IPS-15b (cell line): ENCODE results near the gene RPS6KA3.

ENCODE experiments used
- H3K27me3 ChIP-seq: one replicate; pipeline ENCODE4 v1.6.1; 2013; ENCODE audit warnings: low read length; ENCODE audit not compliant: control insufficient read depth, insufficient read depth
- H3K36me3 ChIP-seq: one replicate; pipeline ENCODE4 v1.6.1; 2013; ENCODE audit warnings: low read length; ENCODE audit not compliant: control insufficient read depth, insufficient read depth
- H3K4me1 ChIP-seq: one replicate; pipeline ENCODE4 v1.6.1; 2013; ENCODE audit warnings: mild to moderate bottlenecking, low read length; ENCODE audit not compliant: control insufficient read depth, insufficient read depth
- H3K4me3 ChIP-seq: one replicate; pipeline ENCODE4 v1.5.1; 2013; ENCODE audit warnings: low read depth, low read length
- H3K9ac ChIP-seq: one replicate; pipeline ENCODE4 v1.6.1; 2013; ENCODE audit warnings: low read depth, mild to moderate bottlenecking, low read length
- H3K9me3 ChIP-seq: one replicate; pipeline ENCODE4 v1.6.1; 2013; ENCODE audit warnings: mild to moderate bottlenecking, low read length; ENCODE audit not compliant: control insufficient read depth, insufficient read depth

Gene RPS6KA3

GRCh38 chrX:20266810-20267606, at the start of gene RPS6KA3:
Gene RPS6KA3 (minus strand): TSS chrX:20266909. CDS start chrX:20266632, 277 bp downstream.
- Histone ChIP-seq H3K4me3 (peak within 1 kb of the TSS; percentile 76), H3K27me3 (peaks cover 36% of the 10 kb centered on the region), H3K4me1 (no peaks in the 10 kb centered on the region), H3K36me3 (no peaks in the 10 kb centered on the region), H3K9me3 (no peaks in the 10 kb centered on the region), H3K9ac (no peak within 1 kb of the TSS)

- Histone ChIP-seq H3K9me3 (no peaks in the 10 kb centered on the region), H3K4me1 (no peaks in the 10 kb centered on the region), H3K27me3 (no peaks in the 10 kb centered on the region), H3K36me3 (no peaks in the 10 kb centered on the region), H3K9ac (no peak overlapping the region), H3K4me3 (no peak overlapping the region)
These were observed 48.4 kb upstream of the RPS6KA3 start for GRCh38 chrX:20315140-20315539.

- no peaks in the 10 kb centered on the region for H3K36me3 ChIP-seq
- H3K4me1 ChIP-seq, result no peaks in the 10 kb centered on the region
- H3K27me3 ChIP-seq, result no peaks in the 10 kb centered on the region
- no peak overlapping the region for H3K9ac ChIP-seq
- no peaks in the 10 kb centered on the region for H3K9me3 ChIP-seq
- H3K4me3 ChIP-seq, result no peak overlapping the region
These were observed 47.2 kb upstream of the RPS6KA3 start for GRCh38 chrX:20313899-20314298.

- H3K4me1 ChIP-seq, result no peaks in the 10 kb centered on the region
- H3K9ac ChIP-seq, result no peak overlapping the region
- H3K9me3 ChIP-seq, result no peaks in the 10 kb centered on the region
- H3K27me3 ChIP-seq, result no peaks in the 10 kb centered on the region
- no peaks in the 10 kb centered on the region for H3K36me3 ChIP-seq
- H3K4me3 ChIP-seq, result no peak overlapping the region
These were observed 45.3 kb upstream of the RPS6KA3 start for GRCh38 chrX:20312018-20312417.

GRCh38 chrX:20311505-20311904, 44.8 kb upstream of the RPS6KA3 start:
- H3K4me3 ChIP-seq, result no peak overlapping the region
- no peaks in the 10 kb centered on the region for H3K4me1 ChIP-seq

GRCh38 chrX:20309806-20310205, 43.1 kb upstream of the RPS6KA3 start:
- Histone ChIP-seq H3K27me3 (no peaks in the 10 kb centered on the region), H3K4me3 (no peak overlapping the region), H3K9ac (no peak overlapping the region), H3K36me3 (no peaks in the 10 kb centered on the region), H3K9me3 (no peaks in the 10 kb centered on the region), H3K4me1 (no peaks in the 10 kb centered on the region)

More at GRCh38 chrX:20311505-20311904, 44.8 kb upstream of the RPS6KA3 start:
- Histone ChIP-seq H3K9ac (no peak overlapping the region), H3K27me3 (no peaks in the 10 kb centered on the region), H3K36me3 (no peaks in the 10 kb centered on the region), H3K9me3 (no peaks in the 10 kb centered on the region)

- no peaks in the 10 kb centered on the region for H3K27me3 ChIP-seq
- H3K9me3 ChIP-seq, result no peaks in the 10 kb centered on the region
- H3K36me3 ChIP-seq, result no peaks in the 10 kb centered on the region
- no peaks in the 10 kb centered on the region for H3K4me1 ChIP-seq
- H3K9ac ChIP-seq, result no peak overlapping the region
- H3K4me3 ChIP-seq, result no peak overlapping the region
These were observed 40.0 kb upstream of the RPS6KA3 start for GRCh38 chrX:20306668-20307067.

- Histone ChIP-seq H3K36me3 (no peaks in the 10 kb centered on the region), H3K4me3 (no peak overlapping the region), H3K9me3 (no peaks in the 10 kb centered on the region), H3K9ac (no peak overlapping the region), H3K27me3 (no peaks in the 10 kb centered on the region), H3K4me1 (no peaks in the 10 kb centered on the region)
These were observed 34.1 kb upstream of the RPS6KA3 start for GRCh38 chrX:20300822-20301221.

- Histone ChIP-seq H3K9me3 (no peaks in the 10 kb centered on the region), H3K36me3 (no peaks in the 10 kb centered on the region)
These were observed 28.2 kb upstream of the RPS6KA3 start for GRCh38 chrX:20294957-20295356.

GRCh38 chrX:20294284-20294683, 27.6 kb upstream of the RPS6KA3 start:
- no peak overlapping the region for H3K9ac ChIP-seq
- no peak overlapping the region for H3K4me3 ChIP-seq
- no peaks in the 10 kb centered on the region for H3K9me3 ChIP-seq
- no peaks in the 10 kb centered on the region for H3K27me3 ChIP-seq
- no peaks in the 10 kb centered on the region for H3K4me1 ChIP-seq
- no peaks in the 10 kb centered on the region for H3K36me3 ChIP-seq

More at GRCh38 chrX:20294957-20295356, 28.2 kb upstream of the RPS6KA3 start:
- no peaks in the 10 kb centered on the region for H3K27me3 ChIP-seq
- H3K4me1 ChIP-seq, result no peaks in the 10 kb centered on the region
- no peak overlapping the region for H3K4me3 ChIP-seq
- H3K9ac ChIP-seq, result no peak overlapping the region

GRCh38 chrX:20285511-20285910, 18.8 kb upstream of the RPS6KA3 start:
- no peak overlapping the region for H3K4me3 ChIP-seq
- H3K9me3 ChIP-seq, result peaks cover 5% of the 10 kb centered on the region
- H3K36me3 ChIP-seq, result no peaks in the 10 kb centered on the region
- H3K9ac ChIP-seq, result no peak overlapping the region
- no peaks in the 10 kb centered on the region for H3K27me3 ChIP-seq
- no peaks in the 10 kb centered on the region for H3K4me1 ChIP-seq

GRCh38 chrX:20284992-20285391, 18.3 kb upstream of the RPS6KA3 start:
- Histone ChIP-seq H3K36me3 (no peaks in the 10 kb centered on the region), H3K9me3 (peaks cover 5% of the 10 kb centered on the region), H3K27me3 (no peaks in the 10 kb centered on the region), H3K4me1 (no peaks in the 10 kb centered on the region), H3K4me3 (no peak overlapping the region), H3K9ac (no peak overlapping the region)
